GM19395 (cell line): Measurements from ENCODE around the gene TFAP2E.

Source experiments
- ATAC-seq: cut with Tn5 transposase; IDR thresholded peaks from one replicate; pipeline ENCODE4 v1.9.1; 2021; ENCODE audit warnings: mild to moderate bottlenecking, moderate library complexity; ENCODE audit not compliant: unreplicated experiment

Gene TFAP2E

DNA sequence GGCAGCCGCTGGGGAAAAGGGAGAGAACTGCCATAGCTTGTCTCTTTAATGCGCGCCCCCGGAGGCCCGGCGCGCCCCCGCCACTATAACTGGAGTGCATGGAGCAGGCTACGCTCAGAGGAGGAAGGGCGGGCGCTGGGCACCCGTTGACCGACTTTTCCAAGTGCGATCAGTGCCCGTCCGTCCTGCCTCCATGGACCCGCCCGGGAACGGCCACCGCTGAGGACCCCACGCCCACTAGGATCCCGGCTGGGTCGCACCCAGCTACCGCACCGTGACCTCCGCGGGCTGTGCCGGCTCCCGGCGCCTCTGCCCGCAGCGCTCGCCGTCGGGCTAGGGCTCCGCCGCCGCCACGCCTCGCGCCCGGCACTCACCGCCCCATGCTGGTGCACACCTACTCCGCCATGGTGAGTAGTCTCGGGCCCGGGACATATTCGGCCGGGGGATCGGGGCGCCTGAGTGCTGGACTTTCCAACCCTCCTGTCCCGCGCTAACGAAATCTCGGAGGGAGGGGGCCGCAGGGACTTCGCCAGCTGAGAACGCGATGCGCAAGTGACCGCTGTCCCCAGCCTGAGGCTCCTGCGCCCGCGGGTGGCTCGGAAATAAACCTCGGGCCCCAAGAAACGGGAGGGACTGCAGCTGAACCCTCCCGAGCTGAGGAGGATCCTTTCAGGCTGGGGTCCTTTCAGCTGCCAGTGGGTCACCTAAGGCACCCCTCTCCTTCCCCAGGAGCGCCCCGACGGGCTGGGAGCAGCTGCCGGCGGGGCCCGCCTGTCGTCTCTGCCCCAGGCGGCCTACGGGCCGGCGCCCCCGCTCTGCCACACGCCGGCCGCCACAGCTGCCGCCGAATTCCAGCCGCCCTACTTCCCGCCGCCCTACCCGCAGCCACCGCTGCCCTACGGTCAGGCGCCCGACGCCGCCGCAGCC is at the start of gene TFAP2E:
TSS of gene TFAP2E (plus strand) at position 117 of the 927 bp plus-strand sequence. CDS start at position 381, 264 bp downstream.
- no peak for ATAC-seq

DNA sequence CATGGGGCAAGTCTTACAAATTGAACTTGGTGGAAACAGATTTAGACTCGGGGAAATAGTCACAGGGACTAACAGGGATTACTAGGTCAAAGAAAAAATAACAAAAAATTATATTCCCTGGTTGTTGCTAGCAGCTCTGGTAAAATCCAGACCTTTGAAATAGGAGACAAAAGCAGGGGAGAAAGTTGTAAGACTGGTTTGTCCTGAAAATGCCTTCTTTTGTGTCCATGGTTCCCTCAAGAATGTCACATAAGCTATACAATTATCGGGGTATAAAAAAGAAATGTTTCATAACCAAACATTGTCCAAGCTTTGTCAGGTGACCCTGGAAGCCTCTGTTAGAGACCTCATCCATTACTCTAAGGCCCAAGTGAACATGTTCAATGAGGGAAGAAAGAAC is 49.0 kb upstream of the TFAP2E start:
- no peak for ATAC-seq

DNA sequence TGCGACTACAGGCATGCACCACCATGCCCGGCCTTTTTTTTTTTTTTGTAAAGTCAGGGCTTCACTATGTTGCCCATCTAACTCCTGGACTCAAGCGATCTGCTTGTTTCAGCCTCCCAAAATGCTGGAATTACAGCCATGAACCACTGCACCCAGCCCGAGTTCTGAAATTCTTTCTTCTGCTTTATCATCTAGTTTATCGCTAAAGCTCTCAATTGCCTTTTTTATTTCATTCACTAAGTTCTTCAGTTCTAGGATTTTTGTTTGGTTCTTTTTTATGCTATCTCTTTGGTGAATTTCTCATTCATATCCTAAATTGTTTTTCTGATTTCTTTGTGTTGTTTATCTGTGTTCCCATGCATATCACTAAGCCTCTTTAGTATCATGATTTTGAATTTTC is 42.9 kb upstream of the TFAP2E start:
- ATAC-seq, result no peak

DNA sequence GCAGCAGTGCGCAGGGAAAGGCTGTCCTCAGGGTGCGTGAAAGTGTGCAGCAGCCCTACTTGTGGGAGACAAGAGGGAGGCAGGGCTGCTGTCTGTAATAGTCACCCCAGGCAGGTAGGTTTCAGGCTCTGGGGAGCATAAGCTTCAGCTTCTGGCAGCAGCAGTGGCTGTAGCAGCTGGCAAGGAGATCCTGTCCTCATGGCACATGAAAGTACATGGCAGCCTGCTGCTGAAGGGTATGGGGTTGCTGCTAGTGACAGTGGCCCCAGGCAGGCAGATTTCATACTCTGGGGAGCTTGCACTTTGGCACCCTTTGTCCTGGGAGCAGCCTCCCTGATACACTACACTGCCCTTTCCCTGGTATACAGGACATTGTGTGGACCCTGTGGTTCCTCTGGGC is 42.2 kb upstream of the TFAP2E start:
- ATAC-seq, result no peak

DNA sequence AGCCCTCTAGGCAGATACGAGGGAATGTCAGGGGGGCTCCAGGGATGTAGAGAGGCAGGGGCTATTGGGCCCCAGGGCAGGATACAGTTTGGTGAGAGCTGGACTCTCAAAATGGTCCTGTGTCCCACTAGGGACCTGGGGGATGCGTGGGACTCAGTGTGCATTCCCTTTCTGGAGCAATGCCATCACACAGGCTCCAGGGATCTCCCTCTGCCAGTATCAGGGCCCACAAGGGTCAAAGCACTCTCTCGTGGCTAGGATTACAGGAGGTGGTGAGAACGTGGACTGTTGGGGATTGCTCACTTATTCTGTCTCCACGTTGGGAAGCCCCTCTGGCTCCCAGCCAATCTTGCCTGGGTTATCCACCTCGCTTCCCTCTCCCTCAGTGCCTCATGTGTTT is 41.7 kb upstream of the TFAP2E start:
- ATAC-seq, result no peak

DNA sequence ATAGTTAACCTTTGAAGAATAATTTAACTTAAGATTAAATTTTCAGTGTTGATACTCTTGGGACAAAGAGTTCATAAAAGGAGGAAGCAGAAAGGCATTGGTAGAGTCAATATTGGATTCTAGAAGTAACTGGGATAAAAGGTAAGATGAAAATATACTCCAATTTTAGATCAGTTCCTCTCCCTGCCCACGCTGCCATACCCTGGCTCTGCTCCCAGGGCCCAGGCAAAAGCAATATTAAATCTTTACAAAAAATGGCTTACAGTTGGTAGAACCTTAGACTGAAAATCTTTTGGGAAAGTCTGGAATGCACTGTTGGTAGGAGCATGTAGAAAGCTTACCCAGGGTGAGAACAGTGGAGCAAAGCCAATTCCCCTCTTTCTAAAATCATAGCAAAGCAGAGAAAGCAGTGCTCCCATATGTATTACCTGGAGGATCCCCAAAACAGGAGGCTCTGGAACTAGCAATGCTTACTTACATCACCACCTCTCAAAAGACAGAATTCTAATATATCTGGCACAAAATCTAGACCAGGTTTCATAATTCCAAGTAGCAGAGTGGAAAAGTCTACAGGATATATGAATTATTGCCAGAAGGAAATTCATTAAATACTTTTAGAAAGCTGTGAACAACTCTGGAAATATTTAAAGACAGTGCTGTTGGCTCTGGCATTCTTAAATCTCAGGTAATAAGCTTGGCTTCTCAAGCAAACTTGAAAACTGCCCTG is 40.5 kb upstream of the TFAP2E start:
- ATAC-seq, result no peak

DNA sequence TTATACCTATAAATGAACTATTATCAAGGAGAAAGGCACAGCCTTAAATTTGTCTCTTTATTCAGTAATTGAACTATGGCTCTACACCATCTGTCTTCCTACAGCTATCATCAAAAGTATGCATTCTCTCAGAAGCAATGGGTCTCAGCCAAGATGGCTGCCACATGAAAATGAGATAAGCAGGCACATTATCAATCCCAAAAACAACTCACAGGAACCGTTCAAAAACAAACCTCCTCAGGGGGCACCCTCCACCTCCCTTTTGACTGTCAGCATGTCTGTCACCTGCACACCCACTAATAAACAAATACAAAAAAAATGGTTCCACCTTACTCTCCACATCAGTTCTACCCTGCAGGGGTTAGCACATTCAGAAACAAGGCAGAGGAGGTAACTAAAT is 39.5 kb upstream of the TFAP2E start:
- no peak for ATAC-seq

DNA sequence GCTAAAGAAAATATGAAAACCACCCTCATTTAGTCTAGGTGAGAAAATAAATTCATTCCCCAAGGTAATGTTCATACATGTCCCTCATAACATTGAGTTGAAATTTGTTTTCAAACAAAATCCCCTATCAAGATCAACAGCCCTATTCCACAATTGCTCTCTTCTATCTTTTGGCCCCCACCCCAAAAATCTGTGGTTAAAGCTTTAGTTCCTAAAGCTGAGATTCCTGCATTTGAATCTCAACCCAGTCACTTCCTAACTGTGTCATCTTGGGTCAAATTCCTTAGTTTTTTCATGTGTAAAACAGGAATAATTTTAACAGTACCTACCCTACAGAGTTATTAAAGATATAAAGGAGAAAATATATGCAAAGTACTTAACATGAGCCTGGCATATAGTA is 37.9 kb upstream of the TFAP2E start:
- ATAC-seq, result no peak

DNA sequence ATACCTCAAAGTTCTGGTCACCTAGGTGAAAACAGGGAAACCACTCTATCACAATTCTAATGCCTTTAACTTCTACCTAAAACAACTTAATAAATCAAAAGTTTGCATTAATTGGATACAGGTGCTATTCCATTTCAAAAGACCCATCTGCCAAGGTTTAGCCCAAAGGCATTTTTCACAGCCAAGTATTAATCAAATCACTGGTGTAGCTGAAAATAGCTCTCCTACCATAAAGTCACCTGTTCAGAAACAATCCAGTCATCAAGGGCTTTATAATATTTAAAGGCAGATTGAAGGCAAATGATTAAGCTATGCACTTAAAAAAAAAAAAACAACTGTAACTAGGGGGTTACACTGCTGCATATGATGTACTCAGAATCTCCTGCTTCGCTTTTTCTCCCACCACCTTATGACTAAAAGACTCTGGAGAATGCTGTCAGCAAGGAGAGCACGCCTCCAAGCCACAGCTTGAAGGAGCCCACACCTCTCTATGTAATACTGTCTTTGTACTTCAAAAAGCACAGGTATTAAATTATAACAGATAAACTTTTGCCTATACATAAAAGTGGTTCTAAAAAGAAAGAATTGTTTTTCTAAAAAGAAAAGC is 36.5 kb upstream of the TFAP2E start:
- ATAC-seq, result no peak

DNA sequence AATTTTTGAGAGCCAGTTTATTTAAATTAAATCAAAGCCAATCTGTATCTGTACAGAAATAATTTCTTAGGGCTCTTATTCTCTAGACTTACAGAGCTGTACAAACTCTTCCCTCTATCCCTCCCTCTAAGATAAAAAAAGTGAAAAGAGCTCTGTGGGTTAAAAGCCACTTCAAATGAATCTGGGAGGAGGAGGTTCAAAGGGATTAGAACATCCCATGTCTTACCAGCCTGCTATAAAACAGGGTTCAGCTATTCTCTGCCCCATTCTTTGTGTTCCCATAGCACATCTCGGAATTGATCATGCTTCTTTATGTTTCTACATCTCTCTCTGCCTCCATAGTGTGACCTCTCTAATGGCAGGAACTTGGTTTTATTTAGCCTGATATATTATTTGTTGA is 35.3 kb upstream of the TFAP2E start:
- ATAC-seq, result no peak

DNA sequence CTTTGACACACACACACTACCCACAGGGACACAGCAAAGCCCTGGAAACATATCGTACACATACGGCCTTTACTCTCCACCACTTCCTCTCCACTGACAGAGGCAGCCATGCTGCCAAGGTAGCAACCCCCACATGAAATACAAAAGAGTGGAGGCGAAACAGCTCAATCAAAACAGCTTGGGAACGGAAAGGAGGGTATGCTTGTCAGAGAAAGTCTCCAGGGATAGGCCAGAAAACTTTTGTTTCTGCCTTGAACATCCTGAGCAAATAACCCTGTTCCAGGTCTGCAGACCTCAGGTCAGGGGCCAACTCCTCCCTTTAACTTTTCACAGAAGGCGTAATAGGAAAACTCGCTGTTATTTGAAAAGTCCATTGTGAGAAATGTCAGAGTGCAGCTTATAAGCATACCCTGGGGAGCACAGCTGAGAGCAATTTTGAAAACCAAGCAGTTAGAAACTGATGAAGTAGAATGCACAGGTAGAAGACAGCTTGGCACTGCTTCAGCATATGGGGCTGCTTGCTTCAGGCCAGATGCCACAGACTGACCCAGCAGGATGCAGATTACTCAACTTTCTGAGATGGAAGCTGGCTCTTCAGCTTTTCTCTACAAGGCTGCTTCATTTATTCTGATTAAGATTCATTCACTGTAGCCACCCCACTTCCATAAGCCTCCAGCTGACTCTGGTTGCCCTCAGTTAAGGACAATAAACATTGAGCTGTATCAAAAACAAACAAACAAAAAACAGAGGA is 33.9 kb upstream of the TFAP2E start:
- ATAC-seq, result no peak

DNA sequence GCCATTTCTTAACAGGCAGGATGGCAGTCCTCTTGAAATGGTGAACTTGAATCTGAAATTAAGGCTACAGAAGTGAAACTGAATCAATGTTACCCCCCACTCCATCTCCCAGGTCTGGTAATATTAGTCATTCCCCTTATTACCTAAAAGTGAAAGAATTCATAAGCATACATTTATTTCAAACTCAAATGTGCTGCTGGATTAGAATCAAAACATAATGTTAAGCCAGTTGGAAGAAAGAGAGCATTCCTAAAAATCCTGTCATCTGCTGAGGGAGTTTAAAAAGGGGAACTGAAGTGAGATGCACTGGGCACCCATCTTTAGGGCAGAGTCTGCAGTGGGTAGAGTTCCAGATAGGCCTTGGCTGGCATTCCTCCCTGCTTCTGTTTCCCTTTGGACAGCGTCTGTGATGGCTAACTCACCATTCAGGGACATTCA is 33.3 kb upstream of the TFAP2E start:
- no peak for ATAC-seq

DNA sequence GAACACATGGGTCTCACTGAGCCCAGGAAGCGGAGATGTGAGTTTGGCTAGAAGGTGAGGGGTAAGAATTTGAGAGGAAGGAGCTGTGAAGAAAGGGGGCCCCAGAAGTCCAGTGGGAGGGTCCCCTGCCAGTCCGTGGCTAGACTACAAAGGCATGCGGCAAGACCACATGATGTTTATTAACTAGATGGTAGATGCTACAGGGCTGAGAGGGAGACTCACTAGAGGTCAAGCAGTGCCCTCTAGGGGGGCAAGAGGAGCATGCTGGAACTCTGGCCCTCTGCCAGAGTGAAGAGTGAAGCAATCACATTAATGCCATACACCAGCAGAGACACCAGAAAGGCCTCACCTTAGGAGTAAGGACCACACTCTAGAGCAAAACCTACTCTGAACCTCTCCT is 28.1 kb upstream of the TFAP2E start:
- ATAC-seq, result no peak

DNA sequence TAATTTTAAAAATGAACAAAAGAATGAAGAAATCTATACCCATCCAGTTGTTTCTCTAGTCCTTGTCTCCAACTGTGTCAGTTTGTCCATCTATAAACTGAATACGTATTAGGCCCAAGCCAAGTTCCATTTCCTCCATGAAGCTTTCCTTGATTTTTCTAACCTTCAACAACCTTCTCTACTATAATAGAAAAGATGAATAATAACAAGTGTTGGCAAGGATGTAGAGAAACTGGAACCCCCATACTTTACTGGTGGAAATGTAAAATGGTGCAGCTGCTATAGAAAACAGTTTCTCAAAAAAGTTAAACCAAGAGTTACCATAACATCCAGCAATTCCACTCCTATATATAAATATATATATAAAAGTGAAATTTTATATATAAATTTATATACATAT is 26.5 kb upstream of the TFAP2E start:
- no peak for ATAC-seq

DNA sequence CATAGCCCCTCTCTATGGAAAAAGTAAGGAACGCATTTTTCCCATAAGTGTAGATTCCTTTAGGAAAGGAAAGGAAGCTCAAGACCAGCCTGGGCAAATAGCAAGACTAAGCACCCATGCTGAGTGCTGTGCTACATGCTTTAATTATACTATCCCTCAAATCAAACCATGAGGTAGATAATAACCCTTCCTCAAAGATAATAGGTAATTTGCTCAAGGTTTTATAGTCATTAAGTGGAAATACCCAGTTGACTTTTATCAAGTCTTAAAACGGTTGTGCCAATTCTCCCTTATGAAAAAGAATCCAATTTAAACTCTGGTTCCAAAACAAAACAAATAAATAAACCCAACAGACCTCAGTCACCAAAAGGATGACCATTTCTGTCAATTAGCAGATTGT is 19.3 kb upstream of the TFAP2E start:
- no peak for ATAC-seq

DNA sequence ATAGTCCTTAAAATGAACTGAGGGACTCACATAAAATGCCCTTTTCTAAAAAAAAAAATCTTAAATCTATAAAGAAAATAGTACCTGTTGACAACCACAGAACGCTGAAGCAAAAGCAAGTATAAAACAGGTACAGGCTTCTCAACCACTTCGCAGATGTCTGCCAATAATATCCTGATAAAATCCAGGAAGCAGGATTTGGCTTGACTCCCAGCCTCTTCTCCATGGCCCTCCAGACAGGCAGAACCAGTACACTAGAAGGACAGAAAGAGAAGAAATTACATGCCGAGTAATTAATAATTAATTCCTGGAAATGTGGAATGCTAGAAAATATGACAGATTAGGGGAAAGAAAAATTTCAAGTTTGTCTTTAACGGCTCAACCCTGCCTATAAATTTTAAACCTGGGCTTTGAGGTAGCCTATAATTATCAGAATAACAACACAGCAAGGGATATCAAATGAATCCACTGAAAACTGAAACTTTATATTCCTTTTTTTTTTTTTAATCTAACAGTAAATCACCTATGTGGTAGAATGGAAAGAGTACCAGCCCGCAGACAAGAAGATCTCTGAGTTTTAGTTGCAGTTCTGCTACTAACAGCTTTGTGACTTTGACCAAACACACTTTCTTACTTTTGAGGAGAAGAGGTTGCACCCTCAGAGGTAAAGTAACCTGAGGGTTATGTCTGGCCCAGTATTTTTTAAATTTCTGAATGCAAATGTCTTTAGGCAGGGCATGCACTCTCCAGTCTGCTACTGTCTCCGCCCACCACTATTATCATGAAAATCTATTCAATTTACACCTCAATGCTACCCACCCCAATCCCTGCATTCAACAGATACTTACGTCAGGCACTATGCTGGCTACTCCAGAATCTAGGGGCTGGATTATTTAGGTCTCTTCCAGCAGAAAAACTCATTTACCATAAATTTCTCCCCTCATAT is 18.6 kb upstream of the TFAP2E start:
- no peak for ATAC-seq

DNA sequence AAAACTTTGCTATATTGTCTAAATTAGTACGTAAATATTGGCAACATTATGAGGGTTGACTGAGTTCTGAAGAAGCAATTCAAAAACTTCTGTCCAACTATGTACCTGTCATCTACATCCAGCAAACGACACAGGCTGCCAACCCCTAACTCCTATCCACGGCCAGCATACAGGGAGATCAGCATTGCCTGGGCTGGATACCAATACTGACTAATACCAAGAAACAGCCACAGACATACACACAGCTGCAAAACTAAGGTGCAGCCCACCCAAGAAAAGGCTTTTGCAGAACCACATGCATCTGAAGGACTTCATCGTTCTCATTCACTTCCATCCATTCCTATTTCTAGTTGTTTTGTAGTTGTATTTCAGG is 17.9 kb upstream of the TFAP2E start:
- ATAC-seq, result no peak

DNA sequence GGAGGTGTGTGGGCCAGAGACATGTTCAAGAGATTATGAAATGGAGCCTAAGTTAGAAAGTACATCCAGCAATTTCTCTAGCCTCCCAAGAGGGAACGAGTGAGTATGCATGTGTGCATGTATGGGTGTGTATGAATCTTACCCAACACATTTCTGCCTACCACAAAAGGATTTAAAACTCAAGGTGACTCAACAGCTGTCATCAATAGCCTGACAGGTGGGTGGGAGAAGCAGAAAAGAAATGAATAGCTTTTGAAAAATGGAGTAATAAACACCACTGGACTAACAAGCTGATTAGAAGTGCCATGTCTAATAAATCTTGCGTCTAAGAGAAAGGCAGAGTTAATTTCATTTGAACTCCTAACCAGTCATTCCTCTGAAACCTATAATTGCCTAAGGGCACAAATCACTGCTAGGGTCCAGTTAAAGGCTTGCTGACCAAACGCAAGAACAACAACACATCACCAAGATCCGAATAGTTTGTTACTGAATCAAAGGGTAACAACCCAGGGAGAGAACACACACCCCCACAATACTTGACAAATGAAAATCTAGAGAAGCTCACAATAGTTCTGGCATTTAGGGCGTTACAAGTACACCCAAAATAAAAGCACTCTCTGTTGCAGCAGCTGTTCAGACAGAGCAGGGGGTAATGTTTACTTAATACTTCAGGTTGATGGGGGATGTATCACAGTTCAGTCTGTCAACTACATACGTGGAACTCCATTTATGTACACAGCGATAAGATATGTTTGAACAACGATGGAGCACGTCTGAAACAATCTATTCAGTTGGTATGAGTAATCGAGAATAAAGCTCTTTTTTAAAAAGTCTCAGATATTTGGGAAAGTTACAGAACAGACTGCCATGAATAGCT is 17.3 kb upstream of the TFAP2E start:
- ATAC-seq, result no peak
